GM21367 (cell line): Measurements from ENCODE around the gene BACH2.
"Not testable (repeated sequence)": the region's sequence is repeated elsewhere in the genome, so short reads cannot be mapped to it uniquely, and the experiment has no call there.

Experiments used
- ATAC-seq: cut with Tn5 transposase; IDR thresholded peaks from one replicate; pipeline ENCODE4 v1.9.1; 2021; ENCODE audit not compliant: unreplicated experiment

The BACH2 gene

GRCh38 chr6:90296341-90297114 is at the start of gene BACH2:
TSS of gene BACH2 (minus strand) at chr6:90296843. CDS start at chr6:90008844, 287,999 bp downstream.
- ATAC-seq: peak; percentile 66

GRCh38 chr6:90343576-90343975 is 46.9 kb upstream of the BACH2 start:
- ATAC-seq: no peak

- ATAC-seq: no peak
Observed at GRCh38 chr6:90338409-90338808, 41.8 kb upstream of the BACH2 start.

GRCh38 chr6:90336388-90336947 is 39.8 kb upstream of the BACH2 start:
- ATAC-seq: no peak

- no peak for ATAC-seq
Observed at GRCh38 chr6:90333928-90334327, 37.3 kb upstream of the BACH2 start.

GRCh38 chr6:90332978-90333543 is 36.4 kb upstream of the BACH2 start:
- ATAC-seq: not testable (repeated sequence)

GRCh38 chr6:90329386-90330077 is 32.9 kb upstream of the BACH2 start:
- no peak for ATAC-seq

GRCh38 chr6:90328004-90328403 is 31.4 kb upstream of the BACH2 start:
- no peak for ATAC-seq

- ATAC-seq: no peak
Observed at GRCh38 chr6:90326404-90327057, 29.9 kb upstream of the BACH2 start.

- ATAC-seq: no peak
Observed at GRCh38 chr6:90323706-90324105, 27.1 kb upstream of the BACH2 start.

GRCh38 chr6:90322976-90323474 is 26.4 kb upstream of the BACH2 start:
- ATAC-seq: no peak

GRCh38 chr6:90319979-90320685 is 23.5 kb upstream of the BACH2 start:
- ATAC-seq: no peak

- ATAC-seq: no peak
Observed at GRCh38 chr6:90319044-90319443, 22.4 kb upstream of the BACH2 start.

GRCh38 chr6:90315986-90316385 is 19.3 kb upstream of the BACH2 start:
- no peak for ATAC-seq

GRCh38 chr6:90315354-90315950 is 18.8 kb upstream of the BACH2 start:
- no peak for ATAC-seq

- no peak for ATAC-seq
Observed at GRCh38 chr6:90314514-90314913, 17.9 kb upstream of the BACH2 start.

GRCh38 chr6:90311569-90311968 is 14.9 kb upstream of the BACH2 start:
- no peak for ATAC-seq

GRCh38 chr6:90305800-90306448 is 9.3 kb upstream of the BACH2 start:
- no peak for ATAC-seq

GRCh38 chr6:90304308-90304707 is 7.7 kb upstream of the BACH2 start:
- no peak for ATAC-seq

GRCh38 chr6:90303039-90303438 is 6.4 kb upstream of the BACH2 start:
- ATAC-seq: no peak
